Liver (tissue), 9 donors: Measurements from ENCODE around the gene GSG1. TPM values are rescaled to one million over a fixed set of nuclear protein-coding genes. Genes with fewer than 3 reads are reported as not detected.

Experiments
- DNase-seq: peaks from one replicate; pipeline ENCODE4 v3.0.0-alpha.2; 2017; ENCODE audit warnings: low spot score
- H3K27ac ChIP-seq, 2 donors: one replicate each; pipeline ENCODE4 v1.7.0; 2013; ENCODE audit warnings: inconsistent platforms in 2 of 2, low read length in 2 of 2, control low read depth in 1 of 2, low read depth in 1 of 2, mild to moderate bottlenecking in 1 of 2
- H3K27me3 ChIP-seq, 4 donors: one replicate each; pipeline versions ENCODE4 v1.6.1 to v1.7.0; 2013; ENCODE audit warnings: low read length in 3 of 4, inconsistent platforms in 1 of 4, mild to moderate bottlenecking in 1 of 4, moderate library complexity in 1 of 4; ENCODE audit not compliant: control insufficient read depth in 4 of 4, insufficient read depth in 4 of 4
- H3K36me3 ChIP-seq, 4 donors: one replicate each; pipeline versions ENCODE4 v1.6.1 to v1.7.0; 2013; ENCODE audit warnings: low read length in 3 of 4, mild to moderate bottlenecking in 3 of 4, low read depth in 1 of 4, moderate library complexity in 1 of 4; ENCODE audit not compliant: control insufficient read depth in 4 of 4, insufficient read depth in 3 of 4
- H3K4me1 ChIP-seq, 4 donors: one replicate each; pipeline versions ENCODE4 v1.6.1 to v1.7.0; 2013; ENCODE audit warnings: low read length in 3 of 4, mild to moderate bottlenecking in 3 of 4, moderate library complexity in 1 of 4; ENCODE audit not compliant: control insufficient read depth in 4 of 4, insufficient read depth in 4 of 4
- H3K4me3 ChIP-seq, 3 donors: one replicate each; pipeline versions ENCODE4 v1.6.1 to v1.7.0; 2013; ENCODE audit warnings: low read length in 3 of 3, control low read depth in 1 of 3, low read depth in 1 of 3, mild to moderate bottlenecking in 1 of 3
- H3K9ac ChIP-seq, 2 donors: one replicate each; pipeline ENCODE4 v1.7.0; 2013; ENCODE audit warnings: low read length in 2 of 2, mild to moderate bottlenecking in 2 of 2, moderate library complexity in 2 of 2, control low read depth in 1 of 2, low read depth in 1 of 2
- H3K9me3 ChIP-seq, 4 donors: one replicate each; pipeline versions ENCODE4 v1.6.1 to v1.7.0; 2013; ENCODE audit warnings: low read length in 3 of 4; ENCODE audit not compliant: control insufficient read depth in 4 of 4
- GABPA ChIP-seq, 2 donors: IDR thresholded peaks in 1 of 2; conservative IDR thresholded peaks in 1 of 2; 2 replicates each; pipeline ENCODE4 v1.6.1; 2016; ENCODE audit warnings: antibody characterized with exemption in 2 of 2, mild to moderate bottlenecking in 1 of 2, moderate library complexity in 1 of 2
- HNF4A ChIP-seq, 2 donors: conservative IDR thresholded peaks; 2 replicates each; pipeline ENCODE4 v1.6.1; 2016; ENCODE audit warnings: antibody characterized with exemption in 2 of 2, mild to moderate bottlenecking in 2 of 2
- HNF4G ChIP-seq: IDR thresholded peaks from 2 replicates; pipeline ENCODE4 v1.6.1; 2016; ENCODE audit warnings: antibody characterized with exemption
- JUND ChIP-seq, 2 donors: IDR thresholded peaks; 2 replicates each; pipeline ENCODE4 v1.6.1; 2016; ENCODE audit warnings: antibody characterized with exemption in 2 of 2
- RXRA ChIP-seq, 2 donors: IDR thresholded peaks; 2 replicates each; pipeline ENCODE4 v1.6.1; 2017 to 2018; ENCODE audit warnings: antibody characterized with exemption in 2 of 2, mild to moderate bottlenecking in 1 of 2
- SP1 ChIP-seq: IDR thresholded peaks from 2 replicates; pipeline ENCODE4 v1.6.1; 2018; ENCODE audit warnings: antibody characterized with exemption, mild to moderate bottlenecking
- YY1 ChIP-seq: IDR thresholded peaks from 2 replicates; pipeline ENCODE4 v1.6.1; 2016; ENCODE audit warnings: antibody characterized with exemption, mild to moderate bottlenecking
- WGBS: extraction: QIAGEN DNeasy Blood & Tissue Kit; methylation state at CpG from one replicate; pipeline ENCODE4 v1.1.7; 2013; 5-methylcytosine and 5-hydroxymethylcytosine counted together
- polyA plus RNA-seq, 2 donors: library from polyadenylated mRNA; stranded (reverse) in 1 of 2; unstranded in 1 of 2; fragments of 200-250 nt in 1 of 2; fragments of >200 nt in 1 of 2; fragmentation: Nextera tagmentation in 1 of 2; extraction: Ambion mirVana in 1 of 2; gene quantifications; one replicate each; pipeline versions ENCODE4 v1.2.1 to v1.2.3, GENCODE V29; 2013 to 2015
- total RNA-seq, 2 donors: library from RNA; depleted of rRNA; stranded (reverse); fragments of >200 nt; gene quantifications; one replicate each; pipeline ENCODE4 v1.2.3, GENCODE V29; 2014
- TF ChIP-seq, protein P1 (sequence below): IDR thresholded peaks from 2 replicates; pipeline ENCODE4 v1.6.1; 2016; ENCODE audit warnings: antibody characterized with exemption
- TF ChIP-seq, protein P2 (sequence below): IDR thresholded peaks from 2 replicates; pipeline ENCODE4 v1.6.1; 2016; ENCODE audit warnings: antibody characterized with exemption, mild to moderate bottlenecking
- TF ChIP-seq, protein P3 (sequence below): IDR thresholded peaks from 2 replicates; pipeline ENCODE4 v1.6.1; 2016; ENCODE audit warnings: antibody characterized with exemption
- donor health status: healthy.
- donor health status: healthy.
- donor health status: healthy.
- donor health status: healthy.
- donor health status: healthy.

Gene GSG1
- total and polyA plus RNA-seq, 4 donors = not detected

DNA sequence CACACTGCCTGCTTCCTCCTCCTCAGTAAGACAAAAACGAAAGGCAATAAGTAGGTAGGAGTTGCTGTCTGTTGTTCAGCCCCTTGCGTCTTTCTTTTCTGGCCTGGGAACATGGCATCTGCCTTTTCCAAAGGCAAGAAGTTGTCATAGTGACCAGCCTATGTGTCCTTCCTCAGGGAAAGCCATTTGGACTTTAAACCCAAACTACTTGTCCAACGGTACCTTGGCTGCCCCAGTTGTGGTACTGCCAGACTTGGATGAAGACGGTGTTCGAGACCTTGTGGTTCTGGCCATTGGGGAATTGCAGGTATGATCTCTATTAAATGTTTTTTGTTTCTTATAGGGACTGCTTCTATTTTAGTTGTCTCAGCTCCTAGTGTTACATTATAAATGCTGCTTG is 40.8 kb downstream of the GSG1 start:
- 82% methylated on average over 5 of the region's 5 CpGs for WGBS
- TF ChIP-seq, protein P1, sequence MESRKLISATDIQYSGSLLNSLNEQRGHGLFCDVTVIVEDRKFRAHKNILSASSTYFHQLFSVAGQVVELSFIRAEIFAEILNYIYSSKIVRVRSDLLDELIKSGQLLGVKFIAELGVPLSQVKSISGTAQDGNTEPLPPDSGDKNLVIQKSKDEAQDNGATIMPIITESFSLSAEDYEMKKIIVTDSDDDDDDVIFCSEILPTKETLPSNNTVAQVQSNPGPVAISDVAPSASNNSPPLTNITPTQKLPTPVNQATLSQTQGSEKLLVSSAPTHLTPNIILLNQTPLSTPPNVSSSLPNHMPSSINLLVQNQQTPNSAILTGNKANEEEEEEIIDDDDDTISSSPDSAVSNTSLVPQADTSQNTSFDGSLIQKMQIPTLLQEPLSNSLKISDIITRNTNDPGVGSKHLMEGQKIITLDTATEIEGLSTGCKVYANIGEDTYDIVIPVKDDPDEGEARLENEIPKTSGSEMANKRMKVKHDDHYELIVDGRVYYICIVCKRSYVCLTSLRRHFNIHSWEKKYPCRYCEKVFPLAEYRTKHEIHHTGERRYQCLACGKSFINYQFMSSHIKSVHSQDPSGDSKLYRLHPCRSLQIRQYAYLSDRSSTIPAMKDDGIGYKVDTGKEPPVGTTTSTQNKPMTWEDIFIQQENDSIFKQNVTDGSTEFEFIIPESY = no peak
- TF ChIP-seq, protein P2, sequence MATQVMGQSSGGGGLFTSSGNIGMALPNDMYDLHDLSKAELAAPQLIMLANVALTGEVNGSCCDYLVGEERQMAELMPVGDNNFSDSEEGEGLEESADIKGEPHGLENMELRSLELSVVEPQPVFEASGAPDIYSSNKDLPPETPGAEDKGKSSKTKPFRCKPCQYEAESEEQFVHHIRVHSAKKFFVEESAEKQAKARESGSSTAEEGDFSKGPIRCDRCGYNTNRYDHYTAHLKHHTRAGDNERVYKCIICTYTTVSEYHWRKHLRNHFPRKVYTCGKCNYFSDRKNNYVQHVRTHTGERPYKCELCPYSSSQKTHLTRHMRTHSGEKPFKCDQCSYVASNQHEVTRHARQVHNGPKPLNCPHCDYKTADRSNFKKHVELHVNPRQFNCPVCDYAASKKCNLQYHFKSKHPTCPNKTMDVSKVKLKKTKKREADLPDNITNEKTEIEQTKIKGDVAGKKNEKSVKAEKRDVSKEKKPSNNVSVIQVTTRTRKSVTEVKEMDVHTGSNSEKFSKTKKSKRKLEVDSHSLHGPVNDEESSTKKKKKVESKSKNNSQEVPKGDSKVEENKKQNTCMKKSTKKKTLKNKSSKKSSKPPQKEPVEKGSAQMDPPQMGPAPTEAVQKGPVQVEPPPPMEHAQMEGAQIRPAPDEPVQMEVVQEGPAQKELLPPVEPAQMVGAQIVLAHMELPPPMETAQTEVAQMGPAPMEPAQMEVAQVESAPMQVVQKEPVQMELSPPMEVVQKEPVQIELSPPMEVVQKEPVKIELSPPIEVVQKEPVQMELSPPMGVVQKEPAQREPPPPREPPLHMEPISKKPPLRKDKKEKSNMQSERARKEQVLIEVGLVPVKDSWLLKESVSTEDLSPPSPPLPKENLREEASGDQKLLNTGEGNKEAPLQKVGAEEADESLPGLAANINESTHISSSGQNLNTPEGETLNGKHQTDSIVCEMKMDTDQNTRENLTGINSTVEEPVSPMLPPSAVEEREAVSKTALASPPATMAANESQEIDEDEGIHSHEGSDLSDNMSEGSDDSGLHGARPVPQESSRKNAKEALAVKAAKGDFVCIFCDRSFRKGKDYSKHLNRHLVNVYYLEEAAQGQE = no peak
- TF ChIP-seq SP1 = no peak
- no peak for TF ChIP-seq GABPA (IDR thresholded peaks at IDR 0.05 in 1 of 2, conservative IDR thresholded peaks at IDR 0.05 in 1 of 2)
- TF ChIP-seq HNF4A (conservative IDR thresholded peaks at IDR 0.05) = no peak
- TF ChIP-seq, protein P3, sequence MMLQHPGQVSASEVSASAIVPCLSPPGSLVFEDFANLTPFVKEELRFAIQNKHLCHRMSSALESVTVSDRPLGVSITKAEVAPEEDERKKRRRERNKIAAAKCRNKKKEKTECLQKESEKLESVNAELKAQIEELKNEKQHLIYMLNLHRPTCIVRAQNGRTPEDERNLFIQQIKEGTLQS = no peak

DNA sequence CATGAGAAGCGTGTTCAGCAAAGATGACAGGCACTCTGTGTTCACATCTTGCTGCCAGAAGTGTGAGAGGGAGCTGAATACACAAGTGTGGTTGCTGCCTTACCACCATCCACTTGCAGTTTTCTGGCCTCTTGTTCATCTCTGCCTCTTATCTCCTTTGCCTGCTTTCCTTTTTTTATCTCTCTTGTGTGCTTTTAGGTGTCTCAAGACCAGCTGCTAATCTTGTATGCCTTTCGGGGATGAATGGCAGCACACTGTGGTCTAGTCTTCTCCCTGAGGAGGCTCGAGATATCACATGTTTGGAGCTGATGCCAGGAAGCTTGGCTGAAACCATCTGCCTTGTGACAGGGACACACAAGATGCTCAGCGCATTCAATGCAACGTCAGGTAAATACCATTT is 42.1 kb downstream of the GSG1 start:
- no peaks in the 10 kb centered on the region for H3K4me1 ChIP-seq
- H3K4me3 ChIP-seq = no peak overlapping the region
- DNase-seq = peak; percentile 52
- no peaks in the 10 kb centered on the region for H3K27me3 ChIP-seq
- H3K9me3 ChIP-seq = no peaks in the 10 kb centered on the region
- H3K36me3 ChIP-seq = peaks cover 0 to 4% (median 2%) of the 10 kb centered on the region in 4 donors
- 96% methylated on average over 5 of the region's 5 CpGs for WGBS
- no peak overlapping the region for H3K27ac ChIP-seq
- TF ChIP-seq HNF4A (conservative IDR thresholded peaks at IDR 0.05) = no peak
- no peak for TF ChIP-seq RXRA (IDR thresholded peaks at IDR 0.05)
- TF ChIP-seq, protein P1 = no peak
- TF ChIP-seq HNF4G = no peak
- no peak for TF ChIP-seq YY1
- no peak for TF ChIP-seq GABPA (IDR thresholded peaks at IDR 0.05 in 1 of 2, conservative IDR thresholded peaks at IDR 0.05 in 1 of 2)
- TF ChIP-seq JUND (IDR thresholded peaks at IDR 0.05) = no peak
- H3K9ac ChIP-seq = no peak overlapping the region

More for the DNA sequence above, 40.8 kb downstream of the GSG1 start:
- H3K36me3 ChIP-seq = peaks cover 0 to 10% (median 3%) of the 10 kb centered on the region in 4 donors
- H3K4me3 ChIP-seq = no peak overlapping the region
- no peak for DNase-seq
- H3K9me3 ChIP-seq = no peaks in the 10 kb centered on the region
- H3K27ac ChIP-seq = no peak overlapping the region
- H3K4me1 ChIP-seq = no peaks in the 10 kb centered on the region
- H3K27me3 ChIP-seq = no peaks in the 10 kb centered on the region
- H3K9ac ChIP-seq = no peak overlapping the region
